Keratinocyte (primary cell): ENCODE measurements around the gene MRM2. TPM values are rescaled to one million over a fixed set of nuclear protein-coding genes. Genes with fewer than 3 reads are reported as not detected.

Source experiments
- DNase-seq: peaks from one replicate; pipeline ENCODE4 v3.0.0-alpha.2; 2011; ENCODE audit warnings: low read depth, missing footprints, low spot score
- FAIRE-seq: peaks from 2 replicates; lab custom pipeline; 2011; peaks lifted over from hg19 to GRCh38; lab: Jason Lieb, UNC
- H2AFZ ChIP-seq: 2 replicates; pipeline ENCODE4 v1.6.0; 2012; ENCODE audit warnings: low read length, control low read depth, inconsistent platforms; ENCODE audit not compliant: control insufficient read depth
- H3K27ac ChIP-seq: 2 replicates; pipeline ENCODE4 v1.5.1; 2011; ENCODE audit warnings: low read length; ENCODE audit not compliant: control insufficient read depth, insufficient read depth
- H3K27me3 ChIP-seq: 3 replicates; pipeline ENCODE4 v1.6.0; 2011; ENCODE audit warnings: low read length; ENCODE audit not compliant: control insufficient read depth, insufficient read depth; ENCODE audit errors: extremely low read depth
- H3K36me3 ChIP-seq, 2 experiments: 2 replicates in 1 of 2; 3 replicates in 1 of 2; pipeline ENCODE4 v1.5.1; 2011; ENCODE audit warnings: low read length in 2 of 2, mild to moderate bottlenecking in 1 of 2; ENCODE audit not compliant: control insufficient read depth in 2 of 2, insufficient read depth in 2 of 2; ENCODE audit errors: extremely low read depth in 1 of 2
- H3K4me1 ChIP-seq: 3 replicates; pipeline ENCODE4 v1.5.1; 2011; ENCODE audit warnings: low read length; ENCODE audit not compliant: control insufficient read depth, insufficient read depth; ENCODE audit errors: extremely low read depth
- H3K4me2 ChIP-seq: 3 replicates; pipeline ENCODE4 v1.6.0; 2011; ENCODE audit warnings: low read depth, low read length; ENCODE audit not compliant: control insufficient read depth, insufficient read depth; ENCODE audit errors: extremely low read depth
- H3K4me3 ChIP-seq, 3 experiments: fragments of 200-600 bp in 1 of 3; sonication (generic) in 1 of 3; 2 replicates in 2 of 3; 3 replicates in 1 of 3; pipeline ENCODE4 v1.5.1; 2011 to 2016; ENCODE audit warnings: low read length in 3 of 3, mild to moderate bottlenecking in 3 of 3, control low read depth in 2 of 3, inconsistent platforms in 1 of 3, low read depth in 1 of 3, mixed read lengths in 1 of 3, mixed run types in 1 of 3, moderate library complexity in 1 of 3; ENCODE audit not compliant: control insufficient read depth in 2 of 3, insufficient read depth in 2 of 3; ENCODE audit errors: extremely low read depth in 1 of 3
- H3K79me2 ChIP-seq: 2 replicates; pipeline ENCODE4 v1.6.0; 2012; ENCODE audit warnings: low read length; ENCODE audit not compliant: control insufficient read depth, insufficient read depth
- H3K9ac ChIP-seq: 3 replicates; pipeline ENCODE4 v1.6.0; 2011; ENCODE audit warnings: low read length; ENCODE audit not compliant: control insufficient read depth, insufficient read depth; ENCODE audit errors: extremely low read depth
- H3K9me1 ChIP-seq: 3 replicates; pipeline ENCODE4 v1.6.0; 2011; ENCODE audit warnings: low read length; ENCODE audit not compliant: control insufficient read depth, insufficient read depth; ENCODE audit errors: extremely low read depth
- H3K9me3 ChIP-seq: 2 replicates; pipeline ENCODE4 v1.5.1; 2012; ENCODE audit warnings: low read depth, low read length; ENCODE audit not compliant: control insufficient read depth
- H4K20me1 ChIP-seq: 3 replicates; pipeline ENCODE4 v1.6.0; 2011; ENCODE audit warnings: low read length; ENCODE audit not compliant: control insufficient read depth, insufficient read depth; ENCODE audit errors: extremely low read depth
- EZH2 ChIP-seq: IDR thresholded peaks from one replicate; pipeline ENCODE4 v1.6.1; 2012; ENCODE audit warnings: inconsistent platforms, mild to moderate bottlenecking, low read length, moderate library complexity
- dilution Hi-C: fragments of 300-500 bp; cut with MboI; formaldehyde crosslinking; loops from one replicate; pipeline ENCODE4 v1.7.0; 2020; ENCODE audit warnings: low sequenced_read_pairs; ENCODE audit not compliant: extremely low pct_ligation_motif_present
- polyA plus RNA-seq, 5 experiments: library from polyadenylated mRNA; depleted of rRNA in 3 of 5; stranded (reverse) in 3 of 5; stranded (forward) in 1 of 5; unstranded in 1 of 5; fragments of >200 nt; gene quantifications; 1 replicate in 1 of 5; 2 replicates in 3 of 5; 3 replicates in 1 of 5; pipeline versions ENCODE4 v1.2.1 to v1.2.3, GENCODE V29; 2011 to 2012; ENCODE audit warnings: missing spikeins in 2 of 5, low read depth in 1 of 5, low replicate concordance in 1 of 5
- TF ChIP-seq, protein P1 (sequence below), 3 experiments: IDR thresholded peaks in 1 of 3; conservative IDR thresholded peaks in 1 of 3; optimal IDR thresholded peaks in 1 of 3; 2 replicates in 2 of 3; 3 replicates in 1 of 3; pipeline versions ENCODE3 to v1.5.1; 2011; ENCODE audit warnings: low read length in 3 of 3, mild to moderate bottlenecking in 3 of 3, moderate library complexity in 2 of 3, control low read depth in 1 of 3, inconsistent platforms in 1 of 3; ENCODE audit not compliant: insufficient read depth in 2 of 3; ENCODE audit errors: extremely low read depth in 1 of 3

The MRM2 gene
- polyA plus RNA-seq, 1 donor (not counting 4 experiments of a cell fraction or from before 2014, with no cell fraction given) = 21.5 TPM

DNA sequence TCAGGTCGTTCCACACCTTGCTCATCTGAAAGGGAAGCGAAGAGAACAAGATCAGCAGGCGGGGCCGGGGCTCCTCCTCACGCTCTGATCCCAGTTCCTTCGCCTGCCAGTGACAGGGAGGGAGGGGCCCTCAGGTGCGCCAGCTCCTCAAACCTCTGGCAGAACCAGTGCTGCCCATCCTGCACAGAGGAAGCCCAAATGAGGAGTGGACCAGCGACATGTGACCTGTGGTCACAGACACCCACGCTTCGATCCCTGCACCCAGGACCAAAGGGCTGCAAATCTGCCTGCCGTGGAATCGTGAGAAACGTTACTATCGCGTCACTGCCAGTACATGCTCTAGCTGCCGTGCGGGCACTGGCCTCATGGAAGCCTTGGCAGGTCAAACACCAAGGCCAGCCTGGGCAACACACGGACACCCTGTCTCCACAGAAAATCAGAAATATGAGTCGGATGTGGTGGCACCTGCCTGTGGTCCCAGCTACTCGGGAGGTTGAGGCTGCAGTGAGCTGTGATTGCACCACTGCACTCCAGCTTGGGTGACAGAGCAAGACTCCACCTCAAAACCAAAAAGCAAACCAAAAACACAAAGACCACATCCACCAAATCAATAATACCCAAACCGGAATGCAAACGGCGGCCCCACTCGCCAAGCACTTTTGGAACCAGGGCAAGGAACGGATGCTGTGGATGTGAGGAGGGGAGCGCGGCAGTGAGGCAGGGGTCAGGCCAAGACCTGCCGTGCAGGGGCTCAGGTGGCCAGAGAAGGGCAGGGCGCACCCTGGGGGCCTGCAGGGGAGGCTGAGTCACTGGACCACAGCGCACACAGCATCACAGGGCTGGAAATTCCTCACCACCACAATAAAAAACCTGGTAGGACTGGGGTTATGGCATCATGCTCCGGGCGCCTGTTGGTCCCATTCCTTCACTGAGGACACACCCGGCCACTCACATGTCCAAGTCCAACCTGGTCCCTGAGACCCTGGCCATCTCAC is 13.4 kb upstream of the MRM2 start:
- Histone ChIP-seq H3K27ac (no peak overlapping the region), H3K4me3 (no peak overlapping the region), H3K27me3 (no peaks in the 10 kb centered on the region), H3K9me3 (no peaks in the 10 kb centered on the region), H3K4me1 (peaks cover 1% of the 10 kb centered on the region), H2AFZ (no peak overlapping the region), H3K9me1 (peaks cover 3% of the 10 kb centered on the region), H3K36me3 (peaks cover 0 to 6% of the 10 kb centered on the region in 2 experiments), H3K4me2 (no peak overlapping the region), H4K20me1 (peaks cover 2% of the 10 kb centered on the region), H3K9ac (no peak overlapping the region), H3K79me2 (no peaks in the 10 kb centered on the region)
- FAIRE-seq (no peak), DNase-seq (no peak)
- TF ChIP-seq, protein P1, sequence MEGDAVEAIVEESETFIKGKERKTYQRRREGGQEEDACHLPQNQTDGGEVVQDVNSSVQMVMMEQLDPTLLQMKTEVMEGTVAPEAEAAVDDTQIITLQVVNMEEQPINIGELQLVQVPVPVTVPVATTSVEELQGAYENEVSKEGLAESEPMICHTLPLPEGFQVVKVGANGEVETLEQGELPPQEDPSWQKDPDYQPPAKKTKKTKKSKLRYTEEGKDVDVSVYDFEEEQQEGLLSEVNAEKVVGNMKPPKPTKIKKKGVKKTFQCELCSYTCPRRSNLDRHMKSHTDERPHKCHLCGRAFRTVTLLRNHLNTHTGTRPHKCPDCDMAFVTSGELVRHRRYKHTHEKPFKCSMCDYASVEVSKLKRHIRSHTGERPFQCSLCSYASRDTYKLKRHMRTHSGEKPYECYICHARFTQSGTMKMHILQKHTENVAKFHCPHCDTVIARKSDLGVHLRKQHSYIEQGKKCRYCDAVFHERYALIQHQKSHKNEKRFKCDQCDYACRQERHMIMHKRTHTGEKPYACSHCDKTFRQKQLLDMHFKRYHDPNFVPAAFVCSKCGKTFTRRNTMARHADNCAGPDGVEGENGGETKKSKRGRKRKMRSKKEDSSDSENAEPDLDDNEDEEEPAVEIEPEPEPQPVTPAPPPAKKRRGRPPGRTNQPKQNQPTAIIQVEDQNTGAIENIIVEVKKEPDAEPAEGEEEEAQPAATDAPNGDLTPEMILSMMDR (optimal IDR thresholded peaks at IDR 0.05 in 1 of 3, IDR thresholded peaks at IDR 0.05 in 1 of 3, conservative IDR thresholded peaks at IDR 0.05 in 1 of 3; ENCODE audit: extremely low read depth in 1 of 3, insufficient read depth in 2 of 3, low read length in 3 of 3) = no peak
- no peak for TF ChIP-seq EZH2
- dilution Hi-C loops = no loop called here

DNA sequence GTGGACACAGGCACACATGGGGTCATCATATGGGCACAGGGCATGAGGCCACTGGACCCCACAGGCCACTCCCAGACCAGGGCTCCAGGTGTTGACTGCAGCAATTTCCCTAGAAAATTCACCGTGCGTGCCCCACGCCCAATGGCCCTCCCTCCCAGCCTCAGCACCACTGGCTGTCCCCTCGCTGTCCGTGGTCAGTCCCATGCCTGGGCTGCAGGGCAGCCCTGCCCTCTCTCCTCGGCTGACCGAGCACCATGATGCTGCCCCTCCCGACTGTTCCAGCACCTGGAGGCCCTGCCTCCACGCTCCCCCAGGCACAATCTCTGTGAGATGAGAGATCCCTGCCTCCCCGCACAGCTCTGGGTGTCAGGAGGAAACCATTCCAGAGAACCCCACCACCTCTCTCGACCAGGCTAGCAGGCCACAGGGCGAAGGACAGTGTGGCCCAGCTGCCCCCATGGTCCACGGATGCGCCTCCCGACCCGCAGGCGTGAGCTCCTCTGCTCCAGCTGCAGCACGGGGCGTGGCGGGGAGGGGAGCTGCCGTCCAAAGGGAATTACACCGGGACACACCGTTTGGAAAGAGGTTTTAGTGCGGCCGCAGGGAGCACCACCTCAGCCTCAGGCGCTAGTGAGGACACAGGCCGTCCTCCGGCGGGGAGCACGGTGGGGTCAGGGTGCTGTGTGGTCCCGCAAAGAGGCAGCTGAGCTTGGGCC is 12.6 kb upstream of the MRM2 start:
- FAIRE-seq (no peak), DNase-seq (no peak)
- Histone ChIP-seq H3K9me1 (no peaks in the 10 kb centered on the region), H2AFZ (no peak overlapping the region), H3K79me2 (no peaks in the 10 kb centered on the region), H3K27ac (no peak overlapping the region), H3K27me3 (no peaks in the 10 kb centered on the region), H3K36me3 (peaks cover 0 to 6% of the 10 kb centered on the region in 2 experiments), H3K4me1 (no peaks in the 10 kb centered on the region), H3K4me2 (no peak overlapping the region), H3K9ac (no peak overlapping the region), H3K9me3 (no peaks in the 10 kb centered on the region), H4K20me1 (no peaks in the 10 kb centered on the region), H3K4me3 (no peak overlapping the region)
- dilution Hi-C loops = no loop called here
- TF ChIP-seq, protein P1 (optimal IDR thresholded peaks at IDR 0.05 in 1 of 3, IDR thresholded peaks at IDR 0.05 in 1 of 3, conservative IDR thresholded peaks at IDR 0.05 in 1 of 3; ENCODE audit: extremely low read depth in 1 of 3, insufficient read depth in 2 of 3, low read length in 3 of 3) = no peak
- TF ChIP-seq EZH2 = no peak
